ENCODE data around the gene SMG6.

GRCh38 chr17:2020721-2021120, 282.9 kb downstream of the SMG6 start:
- TF ChIP-seq, protein P1, sequence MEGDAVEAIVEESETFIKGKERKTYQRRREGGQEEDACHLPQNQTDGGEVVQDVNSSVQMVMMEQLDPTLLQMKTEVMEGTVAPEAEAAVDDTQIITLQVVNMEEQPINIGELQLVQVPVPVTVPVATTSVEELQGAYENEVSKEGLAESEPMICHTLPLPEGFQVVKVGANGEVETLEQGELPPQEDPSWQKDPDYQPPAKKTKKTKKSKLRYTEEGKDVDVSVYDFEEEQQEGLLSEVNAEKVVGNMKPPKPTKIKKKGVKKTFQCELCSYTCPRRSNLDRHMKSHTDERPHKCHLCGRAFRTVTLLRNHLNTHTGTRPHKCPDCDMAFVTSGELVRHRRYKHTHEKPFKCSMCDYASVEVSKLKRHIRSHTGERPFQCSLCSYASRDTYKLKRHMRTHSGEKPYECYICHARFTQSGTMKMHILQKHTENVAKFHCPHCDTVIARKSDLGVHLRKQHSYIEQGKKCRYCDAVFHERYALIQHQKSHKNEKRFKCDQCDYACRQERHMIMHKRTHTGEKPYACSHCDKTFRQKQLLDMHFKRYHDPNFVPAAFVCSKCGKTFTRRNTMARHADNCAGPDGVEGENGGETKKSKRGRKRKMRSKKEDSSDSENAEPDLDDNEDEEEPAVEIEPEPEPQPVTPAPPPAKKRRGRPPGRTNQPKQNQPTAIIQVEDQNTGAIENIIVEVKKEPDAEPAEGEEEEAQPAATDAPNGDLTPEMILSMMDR (conservative IDR thresholded peaks at IDR 0.05; ENCODE audit: low read depth, low read length), result no peak
- no peak for TF ChIP-seq EZH2 (IDR thresholded peaks at IDR 0.05; ENCODE audit: borderline replicate concordance, low read depth, low read length, poor library complexity, severe bottlenecking)
